Hepatocyte (in vitro differentiated cells): ENCODE results near the gene FAR2.

Source experiments
- CTCF ChIP-seq: fragments of 200-600 bp; sonication (generic); IDR thresholded peaks from 2 replicates; pipeline ENCODE4 v1.5.1; 2016; ENCODE audit warnings: antibody characterized with exemption, mild to moderate bottlenecking; ENCODE audit not compliant: poor library complexity
- EZH2 ChIP-seq: fragments of 200-600 bp; sonication (generic); IDR thresholded peaks from 2 replicates; pipeline ENCODE4 v1.6.1; 2016; ENCODE audit warnings: antibody characterized with exemption, mild to moderate bottlenecking, borderline replicate concordance

GRCh38 chr12:29306682-29307081, 157.6 kb downstream of the FAR2 start:
- TF ChIP-seq CTCF (no peak), EZH2 (no peak)
